Measurements from ENCODE around the gene RCSD1. TPM values are rescaled to one million over a fixed set of nuclear protein-coding genes. Genes with fewer than 3 reads are reported as not detected.

RCSD1 gene
- total RNA-seq, 2 donors from 2014 or later: 11.1 to 11.9 TPM

- H3K4me1 ChIP-seq (ENCODE audit: control insufficient read depth in 1 of 2, low read depth in 2 of 2): peaks cover 0 to 21% of the 10 kb centered on the region in 2 donors
- ATAC-seq (ENCODE audit: insufficient number of reproducible peaks, low FRiP score, low read depth) (no peak), DNase-seq (ENCODE audit: low spot score) (no peak)
- no peak for TF ChIP-seq CTCF (IDR thresholded peaks at IDR 0.05)
- H3K36me3 ChIP-seq: no peaks in the 10 kb centered on the region
- H3K9me3 ChIP-seq: no peaks in the 10 kb centered on the region
- no peaks in the 10 kb centered on the region for H3K27me3 ChIP-seq (replicated peaks; ENCODE audit: insufficient read depth)
- H3K27ac ChIP-seq: no peak overlapping the region
- H3K4me3 ChIP-seq: no peak overlapping the region
Observed at GRCh38 chr1:167689567-167689920, 59.5 kb downstream of the RCSD1 start.

- Histone ChIP-seq H3K4me3 (no peak overlapping the region), H3K9me3 (no peaks in the 10 kb centered on the region), H3K27ac (no peak overlapping the region), H3K4me1 (ENCODE audit: control insufficient read depth in 1 of 2, low read depth in 2 of 2) (peaks cover 0 to 15% of the 10 kb centered on the region in 2 donors), H3K36me3 (no peaks in the 10 kb centered on the region), H3K27me3 (replicated peaks; ENCODE audit: insufficient read depth) (no peaks in the 10 kb centered on the region)
- no peak for TF ChIP-seq CTCF (IDR thresholded peaks at IDR 0.05)
- no peak for DNase-seq (ENCODE audit: low spot score)
- no peak for ATAC-seq (ENCODE audit: insufficient number of reproducible peaks, low FRiP score, low read depth)
Observed at GRCh38 chr1:167690053-167690452, 60.0 kb downstream of the RCSD1 start.

GRCh38 chr1:167693425-167694045 is 63.5 kb downstream of the RCSD1 start:
- Histone ChIP-seq H3K9me3 (no peaks in the 10 kb centered on the region), H3K27ac (no peak overlapping the region), H3K27me3 (replicated peaks; ENCODE audit: insufficient read depth) (no peaks in the 10 kb centered on the region), H3K36me3 (no peaks in the 10 kb centered on the region), H3K4me3 (no peak overlapping the region), H3K4me1 (ENCODE audit: control insufficient read depth in 1 of 2, low read depth in 2 of 2) (peaks cover 6 to 13% of the 10 kb centered on the region in 2 donors)
- DNase-seq (ENCODE audit: low spot score) (no peak), ATAC-seq (ENCODE audit: insufficient number of reproducible peaks, low FRiP score, low read depth) (no peak)
- no peak for TF ChIP-seq CTCF (IDR thresholded peaks at IDR 0.05)

- H3K36me3 ChIP-seq: no peaks in the 10 kb centered on the region
- H3K9me3 ChIP-seq: no peaks in the 10 kb centered on the region
- DNase-seq (ENCODE audit: low spot score) (no peak), ATAC-seq (ENCODE audit: insufficient number of reproducible peaks, low FRiP score, low read depth) (no peak)
- H3K4me1 ChIP-seq (ENCODE audit: control insufficient read depth in 1 of 2, low read depth in 2 of 2): peaks cover 6 to 25% of the 10 kb centered on the region in 2 donors
- TF ChIP-seq CTCF (IDR thresholded peaks at IDR 0.05): no peak
- no peaks in the 10 kb centered on the region for H3K27me3 ChIP-seq (replicated peaks; ENCODE audit: insufficient read depth)
- H3K27ac ChIP-seq: no peak overlapping the region
- H3K4me3 ChIP-seq: no peak overlapping the region
Observed at GRCh38 chr1:167694691-167695090, 64.7 kb downstream of the RCSD1 start.

- H3K27ac ChIP-seq: no peak overlapping the region
- ATAC-seq (ENCODE audit: insufficient number of reproducible peaks, low FRiP score, low read depth) (no peak), DNase-seq (ENCODE audit: low spot score) (no peak)
- H3K4me3 ChIP-seq: no peak overlapping the region
- no peaks in the 10 kb centered on the region for H3K36me3 ChIP-seq
- TF ChIP-seq CTCF (IDR thresholded peaks at IDR 0.05): no peak
- no peaks in the 10 kb centered on the region for H3K9me3 ChIP-seq
- H3K27me3 ChIP-seq (replicated peaks; ENCODE audit: insufficient read depth): no peaks in the 10 kb centered on the region
- peaks cover 6 to 26% of the 10 kb centered on the region in 2 donors for H3K4me1 ChIP-seq (ENCODE audit: control insufficient read depth in 1 of 2, low read depth in 2 of 2)
Observed at GRCh38 chr1:167695147-167695546, 65.1 kb downstream of the RCSD1 start.
